ENCODE measurements around the gene HEXIM1. TPM values are rescaled to one million over a fixed set of nuclear protein-coding genes. Genes with fewer than 3 reads are reported as not detected.

The HEXIM1 gene
- total RNA-seq, 1 donor from 2014 or later = 10.2 TPM

DNA sequence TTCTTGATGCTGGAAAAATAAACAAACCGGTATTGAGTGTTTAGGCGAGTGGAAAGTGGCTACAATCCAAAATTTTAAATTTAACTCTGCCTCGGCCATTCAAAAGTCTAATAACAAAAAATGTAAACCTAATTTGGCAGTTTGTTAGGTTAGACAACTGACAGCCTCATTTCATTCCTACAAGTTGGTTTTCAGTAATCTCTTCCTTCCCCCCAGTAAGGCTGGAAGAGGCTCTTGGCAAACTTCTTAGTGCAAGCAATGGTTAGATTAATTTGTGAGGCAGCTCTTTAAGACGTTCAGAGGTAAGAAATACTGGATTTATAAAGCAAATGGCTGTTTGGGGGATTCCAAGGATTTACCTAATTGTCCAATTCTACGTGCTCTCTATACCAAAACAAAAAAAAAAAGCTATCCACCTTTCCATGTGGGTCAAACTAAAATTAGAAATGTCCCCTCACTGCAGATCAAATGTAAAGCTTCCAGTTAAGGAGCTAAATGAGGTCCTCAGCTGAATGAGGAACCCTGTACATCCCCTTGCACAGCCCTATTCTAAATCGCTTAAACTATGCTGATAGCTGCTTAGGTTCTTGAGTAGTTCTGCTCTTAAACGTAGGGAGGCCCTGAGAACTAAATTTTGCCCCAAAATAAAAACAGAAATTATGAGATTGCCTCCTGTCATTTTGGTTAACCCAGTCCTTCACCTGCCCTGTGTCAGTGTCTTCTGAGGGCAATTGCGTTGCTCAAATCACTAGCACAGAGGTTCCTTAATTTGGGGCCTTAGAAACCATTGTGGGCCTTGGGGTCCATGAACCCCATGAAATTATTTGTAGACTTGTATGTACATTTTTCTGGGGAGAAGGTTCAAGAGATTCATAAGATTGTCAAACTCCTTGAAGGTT, 2.9 kb downstream of the HEXIM1 start:
- Histone ChIP-seq H3K27ac (no peak overlapping the region), H3K27me3 (no peaks in the 10 kb centered on the region), H3K4me3 (peak overlapping the region; percentile 85), H3K36me3 (no peaks in the 10 kb centered on the region), H3K9me3 (ENCODE audit: low read depth) (no peaks in the 10 kb centered on the region), H3F3A (ENCODE audit: low read depth) (peaks cover 53% of the 10 kb centered on the region), H2AFZ (replicated peaks) (no peak overlapping the region), H3K79me2 (ENCODE audit: low read depth) (peaks cover 49% of the 10 kb centered on the region), H3K9ac (peak overlapping the region; percentile 5), H3K4me2 (peak overlapping the region; percentile 81), H4K20me1 (ENCODE audit: low read depth) (peaks cover 31% of the 10 kb centered on the region), H3K4me1 (peaks cover 21% of the 10 kb centered on the region)
- TF ChIP-seq, protein P1, sequence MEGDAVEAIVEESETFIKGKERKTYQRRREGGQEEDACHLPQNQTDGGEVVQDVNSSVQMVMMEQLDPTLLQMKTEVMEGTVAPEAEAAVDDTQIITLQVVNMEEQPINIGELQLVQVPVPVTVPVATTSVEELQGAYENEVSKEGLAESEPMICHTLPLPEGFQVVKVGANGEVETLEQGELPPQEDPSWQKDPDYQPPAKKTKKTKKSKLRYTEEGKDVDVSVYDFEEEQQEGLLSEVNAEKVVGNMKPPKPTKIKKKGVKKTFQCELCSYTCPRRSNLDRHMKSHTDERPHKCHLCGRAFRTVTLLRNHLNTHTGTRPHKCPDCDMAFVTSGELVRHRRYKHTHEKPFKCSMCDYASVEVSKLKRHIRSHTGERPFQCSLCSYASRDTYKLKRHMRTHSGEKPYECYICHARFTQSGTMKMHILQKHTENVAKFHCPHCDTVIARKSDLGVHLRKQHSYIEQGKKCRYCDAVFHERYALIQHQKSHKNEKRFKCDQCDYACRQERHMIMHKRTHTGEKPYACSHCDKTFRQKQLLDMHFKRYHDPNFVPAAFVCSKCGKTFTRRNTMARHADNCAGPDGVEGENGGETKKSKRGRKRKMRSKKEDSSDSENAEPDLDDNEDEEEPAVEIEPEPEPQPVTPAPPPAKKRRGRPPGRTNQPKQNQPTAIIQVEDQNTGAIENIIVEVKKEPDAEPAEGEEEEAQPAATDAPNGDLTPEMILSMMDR (IDR thresholded peaks at IDR 0.05) = no peak
- TF ChIP-seq EZH2phosphoT487 (IDR thresholded peaks at IDR 0.05) = no peak
- TF ChIP-seq EZH2 (IDR thresholded peaks at IDR 0.05) = no peak
- no peak for DNase-seq (ENCODE audit: low spot score)
- Mint-ChIP-seq H3K4me3 (peak overlapping the region; percentile 94), H3K36me3 (peaks cover under 1% of the 10 kb centered on the region), H3K27ac (no peak overlapping the region), H3K27me3 (ENCODE audit: insufficient read depth, low read depth) (peaks cover 4% of the 10 kb centered on the region), H3K4me1 (peaks cover 40% of the 10 kb centered on the region), H3K9me3 (no peaks in the 10 kb centered on the region)

DNA sequence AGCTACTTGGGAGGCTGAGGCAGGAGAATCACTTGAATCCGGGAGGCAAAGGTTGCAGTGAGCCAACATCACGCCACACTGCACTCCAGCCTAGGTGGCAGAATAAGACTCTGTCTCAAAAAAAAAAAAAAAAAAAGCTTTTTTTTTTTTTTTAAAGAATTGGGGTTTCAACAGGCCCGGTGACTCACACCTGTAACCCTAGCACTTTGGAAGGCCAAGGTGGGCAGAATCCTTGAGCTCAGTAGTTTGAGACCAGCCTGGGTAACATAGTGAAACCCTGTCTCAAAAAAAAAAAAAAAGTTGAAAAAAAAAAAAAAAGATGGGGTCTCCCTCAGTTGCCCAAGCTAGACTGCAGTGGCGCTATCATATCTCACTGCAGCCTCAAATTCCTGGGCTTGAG, 6.8 kb downstream of the HEXIM1 start:
- Histone ChIP-seq H3K4me2 (no peak overlapping the region), H3K27me3 (no peaks in the 10 kb centered on the region), H3K4me1 (peaks cover 18% of the 10 kb centered on the region), H3K4me3 (no peak overlapping the region), H3K9me3 (ENCODE audit: low read depth) (no peaks in the 10 kb centered on the region), H3K9ac (no peak overlapping the region), H3K79me2 (ENCODE audit: low read depth) (peaks cover 55% of the 10 kb centered on the region), H3K36me3 (no peaks in the 10 kb centered on the region), H3F3A (ENCODE audit: low read depth) (peaks cover 33% of the 10 kb centered on the region), H3K27ac (peak overlapping the region; percentile 54), H2AFZ (replicated peaks) (no peak overlapping the region), H4K20me1 (ENCODE audit: low read depth) (peaks cover 19% of the 10 kb centered on the region)
- Mint-ChIP-seq H3K9me3 (no peaks in the 10 kb centered on the region), H3K27me3 (ENCODE audit: insufficient read depth, low read depth) (no peaks in the 10 kb centered on the region), H3K4me1 (peaks cover 43% of the 10 kb centered on the region), H3K4me3 (no peak overlapping the region), H3K36me3 (peaks cover 8% of the 10 kb centered on the region), H3K27ac (no peak overlapping the region)
- no peak for DNase-seq (ENCODE audit: low spot score)
- TF ChIP-seq, protein P1 (IDR thresholded peaks at IDR 0.05) = no peak
- TF ChIP-seq EZH2 (IDR thresholded peaks at IDR 0.05) = no peak
- TF ChIP-seq EZH2phosphoT487 (IDR thresholded peaks at IDR 0.05) = no peak

DNA sequence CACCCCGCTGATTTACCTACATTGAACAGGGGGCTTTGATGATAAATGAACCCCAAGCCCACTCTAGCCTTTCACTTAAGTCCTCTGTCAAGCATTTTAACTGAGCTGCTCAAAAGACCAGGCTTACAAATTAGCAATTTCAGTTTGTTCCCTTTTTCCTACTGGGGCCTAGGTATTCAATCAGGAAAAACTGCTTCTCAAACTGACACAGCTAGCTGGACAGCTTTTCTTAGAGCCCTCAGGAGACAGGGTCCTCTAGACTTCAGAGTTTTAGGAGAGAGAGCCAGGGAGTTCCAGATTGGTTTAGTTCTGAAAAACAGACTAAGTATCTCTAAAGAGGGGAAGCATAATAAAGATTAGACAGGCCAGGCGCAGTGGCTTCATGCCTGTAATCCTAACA, 7.2 kb downstream of the HEXIM1 start:
- no peak overlapping the region for H3K4me2 ChIP-seq
- no peak for DNase-seq (ENCODE audit: low spot score)
- peaks cover 38% of the 10 kb centered on the region for H3F3A ChIP-seq (ENCODE audit: low read depth)
- no peaks in the 10 kb centered on the region for H3K9me3 ChIP-seq (ENCODE audit: low read depth)
- peaks cover 45% of the 10 kb centered on the region for H3K4me1 Mint-ChIP-seq
- peaks cover 14% of the 10 kb centered on the region for H4K20me1 ChIP-seq (ENCODE audit: low read depth)
- no peak overlapping the region for H3K4me3 Mint-ChIP-seq
- peaks cover 55% of the 10 kb centered on the region for H3K79me2 ChIP-seq (ENCODE audit: low read depth)
- TF ChIP-seq EZH2 (IDR thresholded peaks at IDR 0.05) (no peak), EZH2phosphoT487 (IDR thresholded peaks at IDR 0.05) (no peak)
- TF ChIP-seq, protein P1 (IDR thresholded peaks at IDR 0.05) = no peak
- H3K36me3 Mint-ChIP-seq = peaks cover 8% of the 10 kb centered on the region
- no peaks in the 10 kb centered on the region for H3K27me3 ChIP-seq
- H3K36me3 ChIP-seq = no peaks in the 10 kb centered on the region
- peak overlapping the region; percentile 54 for H3K27ac ChIP-seq
- no peak overlapping the region for H2AFZ ChIP-seq (replicated peaks)
- H3K9ac ChIP-seq = no peak overlapping the region
- peak overlapping the region; percentile 76 for H3K27ac Mint-ChIP-seq
- H3K4me1 ChIP-seq = peaks cover 19% of the 10 kb centered on the region
- H3K4me3 ChIP-seq = no peak overlapping the region
- H3K9me3 Mint-ChIP-seq = no peaks in the 10 kb centered on the region
- no peaks in the 10 kb centered on the region for H3K27me3 Mint-ChIP-seq (ENCODE audit: insufficient read depth, low read depth)
